Astrocyte of the spinal cord (primary cell): ENCODE data around the gene LRFN3.

Experiments used
- DNase-seq: peaks from one replicate; pipeline ENCODE4 v3.0.0; 2011; ENCODE audit warnings: low read depth, low spot score
- H3K4me3 ChIP-seq: 2 replicates; pipeline ENCODE4 v1.5.1; 2011; ENCODE audit warnings: low read depth, mild to moderate bottlenecking, low read length, moderate library complexity
- in situ Hi-C: cut with HindIII; loops from 2 replicates; pipeline ENCODE4 v1.10.0; 2017; ENCODE audit warnings: low sequenced_read_pairs
- TF ChIP-seq, protein P1 (sequence below): IDR thresholded peaks from 2 replicates; pipeline ENCODE4 v1.5.1; 2012; ENCODE audit warnings: low read depth, mild to moderate bottlenecking, low read length, inconsistent platforms

LRFN3 gene

DNA sequence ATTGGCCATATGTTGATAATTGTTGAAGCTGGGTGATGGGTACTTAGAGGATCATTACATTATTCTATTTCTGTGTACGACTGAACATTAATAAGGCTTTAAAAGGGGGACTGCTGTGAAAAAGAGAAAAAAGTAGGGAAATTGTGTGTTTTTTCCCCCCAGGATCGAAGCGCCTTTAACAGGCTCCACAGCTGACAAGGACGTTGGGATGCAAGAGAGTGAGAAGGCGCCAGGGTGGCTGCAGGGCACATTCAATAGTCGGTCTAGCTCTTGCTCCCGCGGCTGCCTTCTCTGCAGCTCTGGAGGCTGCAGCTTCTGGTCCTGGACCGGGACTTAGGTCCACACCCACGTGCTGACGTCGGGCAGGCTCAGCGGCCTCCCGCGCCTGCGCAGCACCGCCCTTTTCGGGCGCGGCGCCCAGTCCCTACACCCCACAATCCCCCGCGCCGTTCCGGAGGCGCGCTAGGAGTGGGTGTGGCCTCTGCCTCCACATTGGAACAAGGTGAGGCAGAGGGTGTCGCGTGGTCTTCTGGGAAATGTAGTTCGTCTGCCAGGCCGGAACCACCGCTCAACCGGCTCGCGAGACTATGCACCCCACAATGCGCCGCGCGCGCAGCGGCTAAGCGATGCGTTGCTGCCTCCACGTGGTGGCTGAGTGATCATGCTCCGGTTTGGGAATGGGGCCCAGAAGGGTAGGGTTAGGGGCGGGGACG lies 4.9 kb upstream of the LRFN3 start:
- TF ChIP-seq, protein P1, sequence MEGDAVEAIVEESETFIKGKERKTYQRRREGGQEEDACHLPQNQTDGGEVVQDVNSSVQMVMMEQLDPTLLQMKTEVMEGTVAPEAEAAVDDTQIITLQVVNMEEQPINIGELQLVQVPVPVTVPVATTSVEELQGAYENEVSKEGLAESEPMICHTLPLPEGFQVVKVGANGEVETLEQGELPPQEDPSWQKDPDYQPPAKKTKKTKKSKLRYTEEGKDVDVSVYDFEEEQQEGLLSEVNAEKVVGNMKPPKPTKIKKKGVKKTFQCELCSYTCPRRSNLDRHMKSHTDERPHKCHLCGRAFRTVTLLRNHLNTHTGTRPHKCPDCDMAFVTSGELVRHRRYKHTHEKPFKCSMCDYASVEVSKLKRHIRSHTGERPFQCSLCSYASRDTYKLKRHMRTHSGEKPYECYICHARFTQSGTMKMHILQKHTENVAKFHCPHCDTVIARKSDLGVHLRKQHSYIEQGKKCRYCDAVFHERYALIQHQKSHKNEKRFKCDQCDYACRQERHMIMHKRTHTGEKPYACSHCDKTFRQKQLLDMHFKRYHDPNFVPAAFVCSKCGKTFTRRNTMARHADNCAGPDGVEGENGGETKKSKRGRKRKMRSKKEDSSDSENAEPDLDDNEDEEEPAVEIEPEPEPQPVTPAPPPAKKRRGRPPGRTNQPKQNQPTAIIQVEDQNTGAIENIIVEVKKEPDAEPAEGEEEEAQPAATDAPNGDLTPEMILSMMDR, result peak; percentile 91
- in situ Hi-C loops, result no loop called here
- H3K4me3 ChIP-seq, result peak overlapping the region; percentile 24
- DNase-seq, result peak; percentile 100

DNA sequence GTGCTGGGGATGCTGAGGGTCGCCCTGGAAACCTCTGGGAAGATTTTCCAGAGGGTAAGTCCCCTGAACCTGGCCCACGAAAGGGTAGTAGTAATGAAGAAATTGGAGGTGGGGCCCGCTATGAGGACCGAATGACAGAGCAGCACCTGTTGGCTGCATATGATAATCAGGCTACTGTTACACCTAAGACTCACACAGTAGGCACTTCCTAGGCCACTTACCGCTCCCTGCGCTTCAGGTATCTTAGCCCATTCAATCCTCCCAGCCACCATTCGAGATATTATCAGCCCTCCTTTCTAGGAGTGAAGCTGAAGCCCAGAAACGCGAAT lies 4.3 kb upstream of the LRFN3 start:
- TF ChIP-seq, protein P1, result no peak
- in situ Hi-C loops, result no loop called here
- H3K4me3 ChIP-seq, result no peak overlapping the region
- DNase-seq, result no peak

DNA sequence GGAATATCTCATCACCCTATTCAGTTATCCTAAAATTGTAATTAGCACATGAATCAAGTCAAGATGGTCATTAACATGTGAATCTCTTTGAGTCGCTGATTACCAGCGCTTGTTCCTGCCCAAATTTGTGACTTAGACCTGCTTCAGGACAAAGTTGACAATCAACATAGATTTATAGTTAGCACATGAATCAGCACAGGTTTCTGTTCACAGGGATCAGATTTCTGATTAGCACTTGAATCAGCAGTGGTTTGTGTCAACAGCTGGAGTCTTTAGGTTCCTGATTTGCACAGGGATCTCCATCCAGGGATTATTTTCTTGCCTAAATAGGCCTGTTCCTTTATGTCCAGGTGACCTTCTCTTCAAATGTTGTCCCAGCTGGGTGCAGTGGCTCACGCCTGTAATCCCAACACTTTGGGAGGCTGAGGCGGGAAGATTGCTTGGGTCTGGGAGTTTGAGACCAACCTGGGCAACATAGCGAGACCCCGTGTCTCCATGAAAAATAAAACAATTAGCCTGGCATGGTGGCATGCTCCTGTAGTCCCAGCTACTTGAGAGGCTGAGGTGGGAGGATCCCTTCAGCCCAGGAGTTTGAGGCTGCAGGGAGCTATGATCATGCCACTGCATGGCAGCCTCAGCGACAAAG lies 3.8 kb upstream of the LRFN3 start:
- no peak for DNase-seq
- in situ Hi-C loops, result no loop called here
- TF ChIP-seq, protein P1, result no peak
- no peak overlapping the region for H3K4me3 ChIP-seq

DNA sequence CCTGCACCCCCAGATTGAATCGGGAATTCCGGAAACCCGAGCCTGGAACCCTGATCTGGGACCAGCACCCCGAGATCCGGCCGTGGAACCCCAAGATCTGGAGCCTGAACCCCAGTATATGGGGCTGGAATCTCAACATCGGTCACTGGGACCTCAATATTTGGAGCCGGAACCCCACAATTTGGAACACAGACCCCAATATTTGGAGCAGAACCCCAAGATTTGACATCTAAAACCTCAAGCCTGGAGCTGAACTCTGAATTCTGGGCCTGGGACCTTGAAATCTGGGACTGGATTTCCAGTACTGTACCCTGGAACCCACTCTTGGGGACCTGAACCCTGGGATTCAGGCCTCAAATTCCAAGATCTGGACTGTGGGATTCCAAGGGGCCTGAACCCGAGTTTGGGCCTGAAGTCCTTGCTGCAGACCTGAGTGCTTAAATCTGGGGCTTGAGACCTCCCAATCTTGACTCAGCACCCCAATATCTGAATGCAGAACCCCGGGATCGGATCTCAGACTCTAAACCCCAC lies 629 bp downstream of the LRFN3 start:
- TF ChIP-seq, protein P1, result no peak
- no peak for DNase-seq
- peak overlapping the region; percentile 63 for H3K4me3 ChIP-seq
- in situ Hi-C loops, result no loop called here

DNA sequence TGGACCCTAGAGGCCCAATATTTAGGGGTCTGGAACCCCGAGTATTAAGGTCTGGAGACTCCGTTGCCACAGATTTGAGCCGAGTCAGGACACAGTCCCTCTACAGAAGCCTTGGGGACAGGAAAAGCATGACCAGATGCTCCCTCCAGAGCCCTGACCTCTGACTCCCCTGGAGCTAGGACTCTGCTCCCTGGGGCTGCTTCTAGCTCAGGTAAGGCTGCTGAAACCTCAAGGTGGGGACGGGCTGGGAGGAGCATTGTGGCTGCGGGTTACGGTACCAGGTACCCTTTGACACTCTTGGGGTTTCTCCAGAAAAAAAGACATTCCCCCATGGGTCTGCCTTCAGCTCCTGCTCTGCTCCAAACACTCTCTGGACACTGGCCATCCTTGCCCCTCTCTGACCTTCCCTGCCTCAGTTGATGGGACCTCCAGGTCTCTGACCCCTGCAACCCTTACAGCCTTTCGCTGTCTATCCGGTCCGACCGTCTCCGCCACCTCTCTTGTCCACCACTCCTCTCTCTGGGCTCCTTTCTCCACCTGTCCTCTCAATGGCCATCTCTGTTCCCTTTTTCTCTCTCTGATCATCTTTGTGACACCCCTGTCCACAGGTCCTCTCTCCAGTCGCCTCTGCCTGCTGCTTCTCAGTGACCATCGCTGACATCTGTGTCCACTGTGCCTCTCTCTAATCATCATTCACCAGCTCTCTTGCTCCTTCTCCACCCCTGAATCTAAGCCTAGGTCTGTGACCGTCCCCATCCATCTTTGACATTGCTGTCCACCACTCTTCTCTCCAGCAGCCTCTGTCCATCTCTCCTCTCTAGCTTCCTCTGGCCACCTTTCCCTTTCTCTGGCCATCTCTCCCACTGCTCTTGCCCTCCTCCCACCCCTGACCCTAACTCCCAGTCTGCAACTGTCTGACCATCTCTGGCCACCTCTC lies 1.4 kb downstream of the LRFN3 start:
- TF ChIP-seq, protein P1, result no peak

More for the DNA sequence above, 1.4 kb downstream of the LRFN3 start:
- H3K4me3 ChIP-seq, result peak overlapping the region; percentile 63
- in situ Hi-C loops, result no loop called here
- DNase-seq, result no peak
